Prostate gland (tissue), 2 donors: ENCODE data around the gene TFEB. TPM values are rescaled to one million over a fixed set of nuclear protein-coding genes. Genes with fewer than 3 reads are reported as not detected.

Experiments
- DNase-seq: peaks from one replicate; pipeline ENCODE4 v3.0.0-alpha.2; 2019; ENCODE audit warnings: low spot score
- H3K27ac ChIP-seq, 2 donors: fragments of 200-600 bp; sonication (generic); 2 replicates each; pipeline ENCODE4 v1.5.1; 2017 to 2019
- H3K27me3 ChIP-seq: fragments of 200-600 bp; sonication (generic); replicated peaks from 2 replicates; pipeline ENCODE4 v1.5.1; 2019; ENCODE audit not compliant: insufficient read depth
- H3K36me3 ChIP-seq, 2 donors: fragments of 200-600 bp; sonication (generic); 1 replicate in 1 of 2; 2 replicates in 1 of 2; pipeline versions ENCODE4 v1.5.1 to v1.8.1; 2017 to 2019
- H3K4me1 ChIP-seq: fragments of 200-600 bp; sonication (generic); replicated peaks from 2 replicates; pipeline ENCODE4 v1.5.1; 2019
- H3K4me3 ChIP-seq, 2 donors: fragments of 200-600 bp; sonication (generic); 2 replicates each; pipeline ENCODE4 v1.5.1; 2017 to 2019
- H3K9me3 ChIP-seq: fragments of 200-600 bp; sonication (generic); 2 replicates; pipeline ENCODE4 v1.5.1; 2017
- POLR2A ChIP-seq: fragments of 450-650 bp; IDR thresholded peaks from one replicate; pipeline ENCODE4 v1.6.1; 2016; ENCODE audit warnings: antibody characterized with exemption, mild to moderate bottlenecking
- POLR2AphosphoS5 ChIP-seq: sonication (generic); formaldehyde crosslinking; IDR thresholded peaks from one replicate; pipeline ENCODE4 v1.6.1; 2017; ENCODE audit warnings: antibody characterized with exemption
- WGBS: methylation state at CpG from one replicate; pipeline ENCODE4 v1.1.5; 2018; 5-methylcytosine and 5-hydroxymethylcytosine counted together
- intact Hi-C: fragments of 100-400 bp; cut with DNase I; formaldehyde crosslinking; loops from one replicate; pipeline ENCODE4 v1.14.2; 2022
- total RNA-seq, 2 donors: library from RNA; depleted of rRNA; stranded (reverse); fragments of >200 nt; gene quantifications; one replicate each; pipeline ENCODE4 v1.1.0, GENCODE V29; 2016
- TF ChIP-seq, protein P1 (sequence below), 4 experiments: fragments of 200-600 bp in 2 of 4; fragments of 450-650 bp in 2 of 4; sonication (generic) in 2 of 4; IDR thresholded peaks; 1 replicate in 3 of 4; 2 replicates in 1 of 4; pipeline ENCODE4 v1.5.1; 2016 to 2019; ENCODE audit warnings: antibody characterized with exemption in 4 of 4, mild to moderate bottlenecking in 2 of 4, moderate library complexity in 2 of 4

Gene TFEB
- total RNA-seq, 2 donors from 2014 or later = 28.4 to 31.2 TPM

DNA sequence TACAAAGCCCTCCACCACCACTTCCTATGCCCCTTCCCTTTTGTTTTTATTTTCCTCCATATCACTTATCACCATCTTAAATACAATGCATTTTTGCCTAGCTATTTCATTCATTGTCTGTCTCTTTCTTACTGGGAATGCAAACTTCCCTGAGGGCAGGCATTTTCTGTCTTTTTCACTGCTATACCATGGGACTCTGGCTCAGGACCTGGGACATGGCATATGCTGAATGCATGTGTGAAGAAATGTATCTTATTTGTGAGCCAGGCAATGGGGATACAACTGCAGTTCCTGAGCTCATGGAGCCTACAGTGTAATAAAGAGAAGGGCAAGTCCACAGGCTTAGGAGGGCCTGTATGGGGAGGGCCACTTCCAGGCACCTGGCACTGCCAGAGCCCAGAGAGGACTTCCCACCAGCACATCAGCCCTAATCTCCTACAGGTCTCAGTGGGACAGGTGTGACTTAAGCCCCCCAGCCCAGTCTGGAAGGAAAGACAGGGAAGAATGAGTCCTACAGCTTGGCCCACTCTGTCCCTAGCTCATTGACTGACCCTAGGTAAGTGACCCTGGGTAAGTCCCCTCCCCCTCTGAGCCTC, 43.2 kb downstream of the TFEB start:
- intact Hi-C loops = no loop called here
- Histone ChIP-seq H3K27me3 (no peaks in the 10 kb centered on the region), H3K9me3 (no peaks in the 10 kb centered on the region), H3K27ac (no peak overlapping the region), H3K4me3 (no peak overlapping the region), H3K4me1 (peaks cover 2% of the 10 kb centered on the region), H3K36me3 (peaks cover 0 to 7% of the 10 kb centered on the region in 2 donors)
- no peak for DNase-seq
- TF ChIP-seq POLR2A (no peak), POLR2AphosphoS5 (no peak)
- TF ChIP-seq, protein P1, sequence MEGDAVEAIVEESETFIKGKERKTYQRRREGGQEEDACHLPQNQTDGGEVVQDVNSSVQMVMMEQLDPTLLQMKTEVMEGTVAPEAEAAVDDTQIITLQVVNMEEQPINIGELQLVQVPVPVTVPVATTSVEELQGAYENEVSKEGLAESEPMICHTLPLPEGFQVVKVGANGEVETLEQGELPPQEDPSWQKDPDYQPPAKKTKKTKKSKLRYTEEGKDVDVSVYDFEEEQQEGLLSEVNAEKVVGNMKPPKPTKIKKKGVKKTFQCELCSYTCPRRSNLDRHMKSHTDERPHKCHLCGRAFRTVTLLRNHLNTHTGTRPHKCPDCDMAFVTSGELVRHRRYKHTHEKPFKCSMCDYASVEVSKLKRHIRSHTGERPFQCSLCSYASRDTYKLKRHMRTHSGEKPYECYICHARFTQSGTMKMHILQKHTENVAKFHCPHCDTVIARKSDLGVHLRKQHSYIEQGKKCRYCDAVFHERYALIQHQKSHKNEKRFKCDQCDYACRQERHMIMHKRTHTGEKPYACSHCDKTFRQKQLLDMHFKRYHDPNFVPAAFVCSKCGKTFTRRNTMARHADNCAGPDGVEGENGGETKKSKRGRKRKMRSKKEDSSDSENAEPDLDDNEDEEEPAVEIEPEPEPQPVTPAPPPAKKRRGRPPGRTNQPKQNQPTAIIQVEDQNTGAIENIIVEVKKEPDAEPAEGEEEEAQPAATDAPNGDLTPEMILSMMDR (IDR thresholded peaks at IDR 0.05) = no peak

DNA sequence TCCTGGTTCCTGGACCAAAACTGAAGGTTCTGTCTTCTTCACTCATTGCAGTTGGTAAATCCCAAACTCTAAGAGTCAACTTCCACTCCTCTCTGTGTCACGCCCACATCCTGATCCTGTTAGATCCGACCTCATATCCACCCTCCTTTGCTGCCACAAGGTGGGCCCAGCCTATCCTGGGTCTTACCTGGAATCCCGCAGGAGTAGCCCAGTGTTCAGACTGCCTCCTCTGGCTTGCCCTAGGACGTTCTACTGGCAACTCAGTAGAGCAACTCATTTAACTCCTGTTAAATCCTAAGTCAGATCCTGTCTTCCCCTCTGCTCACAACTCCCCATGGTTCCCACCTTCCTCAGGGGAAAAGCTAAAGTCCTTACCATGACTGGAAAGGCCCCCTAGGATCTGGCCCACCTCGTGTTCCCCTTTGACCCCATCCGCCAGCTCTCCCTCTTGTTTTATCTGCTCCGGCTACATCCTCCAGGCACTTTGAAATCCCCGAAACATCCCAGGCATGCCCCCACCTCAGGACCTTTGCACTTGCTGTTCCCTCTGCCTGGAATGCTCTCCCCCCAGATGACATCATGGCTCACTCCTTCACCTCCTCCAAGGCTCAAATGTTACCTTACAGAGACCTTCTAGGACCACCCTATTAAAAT, 43.9 kb downstream of the TFEB start:
- intact Hi-C loops = no loop called here
- Histone ChIP-seq H3K4me3 (no peak overlapping the region), H3K36me3 (peaks cover 0 to 7% of the 10 kb centered on the region in 2 donors), H3K27ac (no peak overlapping the region), H3K9me3 (no peaks in the 10 kb centered on the region), H3K4me1 (peaks cover 2% of the 10 kb centered on the region), H3K27me3 (no peaks in the 10 kb centered on the region)
- DNase-seq = no peak
- WGBS = 93% methylated on average over 8 of the region's 8 CpGs
- TF ChIP-seq POLR2AphosphoS5 (no peak), POLR2A (no peak)
- TF ChIP-seq, protein P1 (IDR thresholded peaks at IDR 0.05) = no peak

DNA sequence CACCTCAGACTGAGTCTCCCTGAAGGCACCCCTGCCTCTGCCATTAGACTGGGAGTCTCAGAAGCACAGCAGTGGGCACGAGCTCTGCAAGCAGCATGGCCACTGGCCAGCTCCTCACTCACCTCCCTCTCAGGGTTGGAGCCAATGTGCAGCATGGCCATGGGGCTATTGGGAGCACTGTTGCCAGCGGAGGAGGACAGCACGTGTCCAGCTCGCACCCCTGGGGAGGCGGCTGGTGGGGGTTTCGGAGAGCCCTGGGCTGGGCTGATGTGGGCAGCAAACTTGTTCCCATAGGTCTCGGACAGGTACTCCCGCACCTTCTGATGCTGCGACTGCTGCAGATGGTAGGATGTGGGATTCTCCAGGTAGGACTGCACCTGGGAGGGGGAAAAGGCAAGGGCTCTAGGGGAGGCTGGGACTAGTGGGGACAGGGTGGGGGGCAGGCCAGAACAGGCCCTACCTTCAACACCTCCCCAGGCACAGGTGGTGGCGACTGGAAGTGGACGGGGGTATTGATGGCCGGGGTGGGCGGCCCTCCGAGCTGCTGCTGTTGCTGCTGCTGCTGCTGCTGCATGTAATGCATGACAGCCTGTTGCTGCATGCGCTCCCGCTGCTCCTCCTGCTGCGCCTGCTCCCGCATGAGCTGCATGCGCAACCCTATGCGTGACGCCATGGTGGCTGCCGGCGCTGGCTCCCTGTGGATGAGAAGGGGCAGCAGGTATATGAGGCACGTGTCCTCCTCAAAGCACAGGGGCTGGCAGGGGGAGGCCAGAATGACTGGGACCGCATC, 44.7 kb downstream of the TFEB start:
- Histone ChIP-seq H3K4me3 (no peak overlapping the region), H3K36me3 (peaks cover 0 to 7% of the 10 kb centered on the region in 2 donors), H3K27ac (no peak overlapping the region), H3K4me1 (peaks cover 2% of the 10 kb centered on the region), H3K9me3 (no peaks in the 10 kb centered on the region), H3K27me3 (no peaks in the 10 kb centered on the region)
- DNase-seq = no peak
- no peak for TF ChIP-seq POLR2AphosphoS5
- TF ChIP-seq POLR2A = no peak
- TF ChIP-seq, protein P1 (IDR thresholded peaks at IDR 0.05) = no peak
- 95% methylated on average over 25 of the region's 25 CpGs for WGBS
- intact Hi-C loops = no loop called here

DNA sequence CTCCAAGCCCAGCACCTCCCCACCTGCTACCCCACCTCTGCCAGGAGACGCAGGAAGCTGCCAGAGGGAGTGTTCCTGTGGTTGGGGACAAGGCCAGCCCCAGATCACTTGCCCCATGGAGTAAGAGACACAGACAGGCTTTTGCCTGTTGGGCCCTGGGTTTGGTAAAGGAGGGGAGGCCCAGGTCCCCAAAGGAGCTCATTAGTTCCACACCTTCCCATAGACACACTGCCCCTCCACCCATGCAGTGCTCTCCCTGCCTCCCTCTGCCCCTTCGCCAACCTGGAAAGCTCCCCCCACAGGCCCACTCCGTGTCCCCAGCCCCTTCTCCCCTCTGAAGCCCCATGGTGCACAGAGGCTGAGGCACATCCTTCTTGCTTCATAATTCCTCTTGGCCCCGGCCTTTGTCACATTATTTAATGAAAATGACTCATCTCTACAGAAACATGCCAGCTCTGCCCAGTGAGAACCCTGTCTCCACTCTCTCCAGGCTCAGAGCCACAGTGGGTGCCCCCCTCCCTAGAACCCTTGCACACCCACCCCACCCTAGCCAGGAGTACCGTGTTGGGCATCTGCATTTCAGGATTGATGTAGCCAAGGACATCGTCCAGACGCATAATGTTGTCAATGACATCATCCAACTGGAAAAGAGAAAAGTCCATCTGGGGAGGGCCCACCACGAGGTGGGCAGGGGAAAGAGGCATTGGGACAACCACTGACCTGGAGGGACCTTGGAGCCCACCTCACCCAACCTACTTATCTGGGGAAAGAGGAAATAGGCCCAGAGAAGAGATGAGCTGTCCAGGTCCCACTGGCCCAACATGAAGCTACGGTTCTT, 46.0 kb downstream of the TFEB start:
- Histone ChIP-seq H3K9me3 (no peaks in the 10 kb centered on the region), H3K36me3 (peaks cover 0 to 7% of the 10 kb centered on the region in 2 donors), H3K4me1 (peaks cover 2% of the 10 kb centered on the region), H3K27ac (peak overlapping the region in 1 of 2 donors; percentile 33), H3K4me3 (no peak overlapping the region), H3K27me3 (no peaks in the 10 kb centered on the region)
- no peak for DNase-seq
- intact Hi-C loops = loop anchor here (10.0 kb wide), 1 partner anchor 225 kb away; no protein-coding TSS in a partner anchor
- TF ChIP-seq POLR2A (no peak), POLR2AphosphoS5 (no peak)
- TF ChIP-seq, protein P1 (IDR thresholded peaks at IDR 0.05) = no peak
- WGBS = 59% methylated on average over 9 of the region's 9 CpGs
